ENCODE measurements around the gene PGGHG. TPM values are rescaled to one million over a fixed set of nuclear protein-coding genes. Genes with fewer than 3 reads are reported as not detected.
"Not testable (repeated sequence)": the region's sequence is repeated elsewhere in the genome, so short reads cannot be mapped to it uniquely, and the experiment has no call there.

The PGGHG gene
- total and polyA plus RNA-seq, 12 donors, result 0.55 to 77.2 (median 7.1) TPM

GRCh38 chr11:331358-332060 is 42.6 kb downstream of the PGGHG start:
- no peak for TF ChIP-seq CTCF (IDR thresholded peaks at IDR 0.05)
- no peak for TF ChIP-seq POLR2A (IDR thresholded peaks at IDR 0.05)
- H3K27ac ChIP-seq, result no peak overlapping the region
- 80 to 82% (median 82%) methylated on average over 19 of the region's 19 CpGs for WGBS, 4 donors
- intact Hi-C loops (cut with DNase I), result no loop called here
- H3K4me3 ChIP-seq, result no peak overlapping the region
- H3K36me3 ChIP-seq (replicated peaks in 1 of 2), result no peaks in the 10 kb centered on the region
- H3K4me1 ChIP-seq (replicated peaks in 1 of 2), result peaks cover 13 to 21% of the 10 kb centered on the region in 2 donors
- DNase-seq, result no peak
- no peaks in the 10 kb centered on the region for H3K27me3 ChIP-seq
- no peaks in the 10 kb centered on the region for H3K9me3 ChIP-seq (replicated peaks in 1 of 3)

GRCh38 chr11:332651-333480 is 43.9 kb downstream of the PGGHG start:
- no peaks in the 10 kb centered on the region for H3K27me3 ChIP-seq
- no peak overlapping the region for H3K4me3 ChIP-seq
- intact Hi-C loops (cut with DNase I), result no loop called here
- TF ChIP-seq CTCF (IDR thresholded peaks at IDR 0.05), result no peak
- TF ChIP-seq POLR2A (IDR thresholded peaks at IDR 0.05), result no peak
- no peaks in the 10 kb centered on the region for H3K9me3 ChIP-seq (replicated peaks in 1 of 3)
- no peak overlapping the region for H3K27ac ChIP-seq
- WGBS, 4 donors, result 83 to 90% (median 86%) methylated on average over 19 to 23 of the region's 23 CpGs
- peaks cover 5 to 12% of the 10 kb centered on the region in 2 donors for H3K4me1 ChIP-seq (replicated peaks in 1 of 2)
- no peaks in the 10 kb centered on the region for H3K36me3 ChIP-seq (replicated peaks in 1 of 2)
- DNase-seq, result no peak

DNA sequence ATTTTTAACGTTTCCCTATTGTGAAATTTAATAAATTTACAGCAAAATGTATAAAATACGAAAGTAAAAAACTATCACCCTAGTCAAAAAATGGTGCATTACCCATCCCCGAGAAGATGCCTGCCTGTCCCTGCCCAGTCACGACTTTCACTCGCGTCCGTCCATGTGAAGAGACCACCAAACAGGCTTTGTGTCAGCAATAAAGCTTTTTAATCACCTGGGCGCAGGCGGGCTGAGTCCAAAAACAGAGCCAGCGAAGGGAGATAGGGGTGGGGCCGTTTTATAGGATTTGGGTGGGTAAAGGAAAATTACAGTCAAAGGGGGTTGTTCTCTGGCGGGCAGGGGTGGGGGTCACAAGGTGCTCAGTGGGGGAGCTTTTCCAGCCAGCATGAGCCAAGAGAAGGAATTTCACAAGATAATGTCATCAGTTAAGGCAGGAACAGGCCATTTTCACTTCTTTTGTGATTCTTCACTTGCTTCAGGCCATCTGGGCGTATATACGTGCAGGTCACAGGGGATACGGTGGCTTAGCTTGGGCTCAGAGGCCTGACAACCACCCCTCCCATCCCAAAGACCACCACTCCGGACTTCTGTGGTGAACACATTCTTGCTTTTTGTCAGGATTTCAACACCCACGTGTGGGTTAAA is 44.8 kb downstream of the PGGHG start:
- DNase-seq; H3K4me1 ChIP-seq (replicated peaks in 1 of 2); H3K4me3 ChIP-seq; H3K9me3 ChIP-seq (replicated peaks in 1 of 3); H3K27ac ChIP-seq; H3K36me3 ChIP-seq (replicated peaks in 1 of 2); intact Hi-C loops (cut with DNase I); H3K27me3 ChIP-seq: not testable (repeated sequence)
- 80 to 83% (median 82%) methylated on average over 17 of the region's 17 CpGs for WGBS, 4 donors

DNA sequence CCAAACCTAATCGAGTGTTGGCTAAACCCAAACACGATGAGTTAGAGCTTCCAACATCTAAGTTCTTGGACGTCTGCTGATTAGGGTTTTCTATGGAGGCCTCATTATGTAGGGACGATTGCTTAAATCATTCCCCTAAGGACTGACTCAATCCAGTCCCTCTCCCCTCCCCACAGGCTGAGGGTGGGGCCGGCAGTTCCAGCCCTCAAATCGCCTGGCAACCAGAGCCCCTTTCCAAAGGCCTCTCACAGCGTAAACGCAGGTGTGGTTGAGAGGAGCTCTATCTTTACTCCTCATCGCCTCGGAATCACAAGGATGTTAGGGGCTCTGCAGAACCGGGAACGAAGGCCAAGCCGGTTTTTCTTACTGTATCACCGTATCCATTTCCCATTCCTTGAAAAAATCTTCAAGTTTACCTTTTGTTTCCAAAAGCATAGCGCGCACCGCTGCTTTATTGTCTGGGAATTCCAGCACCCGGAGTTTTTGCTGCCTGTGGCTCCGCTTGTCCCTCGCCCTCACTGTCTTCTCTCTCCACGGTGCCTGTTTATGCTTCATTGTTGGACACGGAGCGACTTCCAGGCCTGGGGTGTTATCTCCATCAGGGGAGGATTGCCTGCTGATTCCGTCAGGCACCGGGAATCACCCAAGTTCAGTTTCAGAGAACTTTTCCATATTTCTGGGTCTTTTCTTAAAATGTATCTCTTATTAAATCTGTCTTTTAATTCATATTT is 45.5 kb downstream of the PGGHG start:
- 74 to 78% (median 76%) methylated on average over 25 of the region's 25 CpGs for WGBS, 4 donors
- Histone ChIP-seq H3K27ac (peak overlapping the region in 1 of 5 donors; percentile 73), H3K27me3 (no peaks in the 10 kb centered on the region), H3K9me3 (replicated peaks in 1 of 3) (no peaks in the 10 kb centered on the region), H3K4me3 (no peak overlapping the region), H3K36me3 (replicated peaks in 1 of 2) (no peaks in the 10 kb centered on the region), H3K4me1 (replicated peaks in 1 of 2) (peaks cover 5 to 9% of the 10 kb centered on the region in 2 donors)
- intact Hi-C loops (cut with DNase I), result no loop called here
- DNase-seq, result no peak
- TF ChIP-seq CTCF (IDR thresholded peaks at IDR 0.05), result no peak
- TF ChIP-seq POLR2A (IDR thresholded peaks at IDR 0.05), result no peak
